Smooth muscle cell of the coronary artery (primary cell): ENCODE data around the gene NPVF. TPM values are rescaled to one million over a fixed set of nuclear protein-coding genes. Genes with fewer than 3 reads are reported as not detected.

Experiments
- total RNA-seq: library from RNA; depleted of rRNA; stranded (reverse); fragments of >200 nt; gene quantifications from 2 replicates; pipeline ENCODE4 v1.2.3, GENCODE V29; 2014; ENCODE audit warnings: low replicate concordance

The NPVF gene, protein sequence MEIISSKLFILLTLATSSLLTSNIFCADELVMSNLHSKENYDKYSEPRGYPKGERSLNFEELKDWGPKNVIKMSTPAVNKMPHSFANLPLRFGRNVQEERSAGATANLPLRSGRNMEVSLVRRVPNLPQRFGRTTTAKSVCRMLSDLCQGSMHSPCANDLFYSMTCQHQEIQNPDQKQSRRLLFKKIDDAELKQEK
- not detected in 2 replicates for total RNA-seq

DNA sequence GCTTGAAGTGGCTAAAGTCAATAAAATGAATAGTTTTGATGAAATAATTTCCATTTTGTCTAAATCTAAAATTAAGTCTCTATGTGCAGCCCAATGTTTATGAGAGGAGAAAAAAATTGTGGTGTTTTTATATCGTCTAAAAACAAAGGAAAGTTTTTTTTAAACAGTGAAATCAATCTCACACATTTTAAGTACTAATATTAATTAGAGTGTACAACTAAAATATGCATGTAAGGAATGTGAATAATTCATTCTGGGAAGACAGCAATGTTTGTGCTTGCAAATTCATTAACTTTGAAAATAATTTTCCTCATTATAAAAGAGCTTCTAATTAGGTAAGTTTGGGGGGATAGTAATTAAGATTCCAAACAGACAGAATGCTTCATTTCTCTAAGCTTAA is at the start of gene NPVF:
Gene NPVF, minus strand, starts transcription at position 101 of the 400 bp plus-strand sequence. Its CDS starts 47 bp downstream, at position 54.

Other genes with a start within 250 kb of the NPVF start
- 8.9 and 22.2 TPM in 2 replicates for gene OSBPL3, start 248.3 kb downstream of the NPVF start, total RNA-seq
- 8.9 and 41.6 TPM in 2 replicates for gene CYCS, start 103.2 kb downstream of the NPVF start, total RNA-seq